MG63 (cell line): ENCODE measurements around the gene EXOC3L4. TPM values are rescaled to one million over a fixed set of nuclear protein-coding genes. Genes with fewer than 3 reads are reported as not detected.

Source experiments
- total RNA-seq: library from RNA; depleted of rRNA; stranded (reverse); fragments of >200 nt; shearing (Covaris generic); gene quantifications from 2 replicates; pipeline ENCODE4 v1.2.3, GENCODE V29; 2014; ENCODE audit warnings: low replicate concordance; rRNA removed

EXOC3L4 gene
- total RNA-seq, 1 experiment from 2014 or later: not detected

Other genes with a start within 250 kb of the EXOC3L4 start
- gene AMN, start 172.1 kb upstream of the EXOC3L4 start, total RNA-seq: 0.43 TPM in 1 of 2 replicates, not detected in the other
- gene CDC42BPB, start 37.2 kb upstream of the EXOC3L4 start, total RNA-seq: 8.3 and 11.7 TPM in 2 replicates
- not detected in 2 replicates for gene LBHD2, start 10.5 kb upstream of the EXOC3L4 start, total RNA-seq
- gene TNFAIP2, start 28.7 kb downstream of the EXOC3L4 start, total RNA-seq: 86.5 and 90.4 TPM in 2 replicates
- gene EIF5, start 239.5 kb downstream of the EXOC3L4 start, total RNA-seq: 180 and 183 TPM in 2 replicates